Measurements from ENCODE around the gene MOCS1.

DNA sequence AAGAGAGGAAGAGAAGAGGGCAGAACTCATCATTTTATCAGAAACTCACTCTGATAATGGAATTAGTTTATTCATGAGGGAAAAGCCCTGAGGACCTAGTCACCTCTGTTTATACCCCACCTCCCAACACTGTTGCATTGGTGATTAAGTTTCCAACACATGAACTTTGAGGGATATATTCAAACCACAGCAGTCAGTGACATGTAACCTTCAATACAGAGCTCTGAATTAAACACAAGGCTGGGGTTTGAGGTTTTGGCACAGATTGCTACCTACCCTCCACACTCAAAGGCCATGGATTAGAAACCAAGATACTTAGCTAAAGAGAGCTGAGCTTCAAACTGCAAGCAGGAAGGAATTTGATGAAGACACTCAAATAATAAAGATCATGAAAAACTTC is 48.5 kb upstream of the MOCS1 start:
- TF ChIP-seq POLR2AphosphoS5 (IDR thresholded peaks at IDR 0.05; ENCODE audit: low read depth, low read length) (no peak), SIN3A (IDR thresholded peaks at IDR 0.05; ENCODE audit: borderline replicate concordance, insufficient read depth, low read length) (no peak)
